ENCODE data around the gene ZNF622. TPM values are rescaled to one million over a fixed set of nuclear protein-coding genes. Genes with fewer than 3 reads are reported as not detected.

ZNF622 gene
- total RNA-seq, 1 donor: 30.8 TPM

DNA sequence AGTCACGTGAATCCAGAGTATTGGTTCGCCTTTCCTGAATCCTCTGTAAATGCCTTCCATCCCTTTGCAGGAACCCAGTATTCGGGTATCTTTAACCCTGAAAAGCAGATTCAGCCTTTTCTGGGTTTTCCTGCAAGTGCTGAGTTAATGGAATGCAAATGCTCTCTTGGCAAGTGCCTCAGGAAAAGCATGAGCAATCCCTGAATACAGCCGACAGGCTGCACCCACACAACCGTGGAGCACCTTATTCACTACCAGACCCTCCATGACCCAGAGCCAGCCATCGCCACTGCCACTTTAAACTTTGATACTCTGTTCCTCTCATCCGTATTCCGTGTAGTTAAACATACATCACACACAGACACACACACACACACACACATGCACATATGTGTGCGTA, 54.4 kb downstream of the ZNF622 start:
- peak; percentile 16 for DNase-seq (ENCODE audit: low read depth)
- TF ChIP-seq, protein P1, sequence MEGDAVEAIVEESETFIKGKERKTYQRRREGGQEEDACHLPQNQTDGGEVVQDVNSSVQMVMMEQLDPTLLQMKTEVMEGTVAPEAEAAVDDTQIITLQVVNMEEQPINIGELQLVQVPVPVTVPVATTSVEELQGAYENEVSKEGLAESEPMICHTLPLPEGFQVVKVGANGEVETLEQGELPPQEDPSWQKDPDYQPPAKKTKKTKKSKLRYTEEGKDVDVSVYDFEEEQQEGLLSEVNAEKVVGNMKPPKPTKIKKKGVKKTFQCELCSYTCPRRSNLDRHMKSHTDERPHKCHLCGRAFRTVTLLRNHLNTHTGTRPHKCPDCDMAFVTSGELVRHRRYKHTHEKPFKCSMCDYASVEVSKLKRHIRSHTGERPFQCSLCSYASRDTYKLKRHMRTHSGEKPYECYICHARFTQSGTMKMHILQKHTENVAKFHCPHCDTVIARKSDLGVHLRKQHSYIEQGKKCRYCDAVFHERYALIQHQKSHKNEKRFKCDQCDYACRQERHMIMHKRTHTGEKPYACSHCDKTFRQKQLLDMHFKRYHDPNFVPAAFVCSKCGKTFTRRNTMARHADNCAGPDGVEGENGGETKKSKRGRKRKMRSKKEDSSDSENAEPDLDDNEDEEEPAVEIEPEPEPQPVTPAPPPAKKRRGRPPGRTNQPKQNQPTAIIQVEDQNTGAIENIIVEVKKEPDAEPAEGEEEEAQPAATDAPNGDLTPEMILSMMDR (IDR thresholded peaks at IDR 0.05; ENCODE audit: insufficient read depth, low read length): no peak

GRCh38 chr5:16410338-16410737, 55.3 kb downstream of the ZNF622 start:
- no peak overlapping the region for H3K4me3 ChIP-seq (ENCODE audit: low read depth, low read length)
- TF ChIP-seq, protein P1 (IDR thresholded peaks at IDR 0.05; ENCODE audit: insufficient read depth, low read length): no peak
- no peak for DNase-seq (ENCODE audit: low read depth)

More for the DNA sequence above, 54.4 kb downstream of the ZNF622 start:
- H3K4me3 ChIP-seq (ENCODE audit: low read depth, low read length): no peak overlapping the region

DNA sequence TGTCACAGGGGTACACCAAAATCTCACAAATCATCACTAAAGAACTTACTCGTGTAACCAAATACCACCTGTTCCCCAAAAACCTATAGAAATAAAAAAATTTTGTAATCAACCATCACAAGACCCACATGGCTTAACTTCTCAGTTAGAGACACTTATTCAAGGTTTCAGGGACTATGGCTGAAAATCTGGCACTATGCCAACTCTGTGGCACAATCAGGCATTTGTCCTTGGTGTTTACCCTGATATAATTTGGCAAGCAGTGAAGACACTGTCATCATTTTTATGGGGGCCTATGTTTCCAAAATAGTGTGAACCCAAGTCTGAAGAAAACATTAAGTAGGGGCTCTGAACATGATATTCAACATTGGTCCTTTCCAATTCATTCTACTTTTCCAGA, 59.0 kb downstream of the ZNF622 start:
- TF ChIP-seq, protein P1 (IDR thresholded peaks at IDR 0.05; ENCODE audit: insufficient read depth, low read length): no peak
- no peak for DNase-seq (ENCODE audit: low read depth)
- no peak overlapping the region for H3K4me3 ChIP-seq (ENCODE audit: low read depth, low read length)

- no peak overlapping the region for H3K4me3 ChIP-seq (ENCODE audit: low read depth, low read length)
- TF ChIP-seq, protein P1 (IDR thresholded peaks at IDR 0.05; ENCODE audit: insufficient read depth, low read length): no peak
- DNase-seq (ENCODE audit: low read depth): no peak
Observed at GRCh38 chr5:16406023-16406422, 59.6 kb downstream of the ZNF622 start.

Other genes starting within 250 kb of the ZNF622 start
- gene RETREG1, start 151.2 kb upstream of the ZNF622 start, total RNA-seq (ENCODE audit: low replicate concordance): 0.08 and 0.99 TPM in 2 replicates